Skeletal muscle tissue (tissue), 5 donors: ENCODE measurements around the gene AFM. TPM values are rescaled to one million over a fixed set of nuclear protein-coding genes. Genes with fewer than 3 reads are reported as not detected.
"Not testable (repeated sequence)": the region's sequence is repeated elsewhere in the genome, so short reads cannot be mapped to it uniquely, and the experiment has no call there.

ENCODE experiments used
- H3K27ac ChIP-seq: one replicate; pipeline ENCODE4 v1.7.0; 2013; ENCODE audit warnings: mild to moderate bottlenecking, low read depth, low read length, inconsistent platforms
- H3K27me3 ChIP-seq, 3 donors: one replicate each; pipeline ENCODE4 v1.7.0; 2013; ENCODE audit warnings: low read length in 3 of 3; ENCODE audit not compliant: control insufficient read depth in 3 of 3, insufficient read depth in 3 of 3
- H3K36me3 ChIP-seq, 3 donors: one replicate each; pipeline ENCODE4 v1.7.0; 2013; ENCODE audit warnings: low read length in 3 of 3; ENCODE audit not compliant: control insufficient read depth in 3 of 3, insufficient read depth in 3 of 3
- H3K4me1 ChIP-seq, 3 donors: one replicate each; pipeline ENCODE4 v1.7.0; 2013; ENCODE audit warnings: low read length in 3 of 3, mild to moderate bottlenecking in 3 of 3; ENCODE audit not compliant: control insufficient read depth in 3 of 3, insufficient read depth in 3 of 3
- H3K4me3 ChIP-seq, 3 donors: one replicate each; pipeline ENCODE4 v1.7.0; 2013; ENCODE audit warnings: low read length in 3 of 3
- H3K9ac ChIP-seq, 3 donors: one replicate each; pipeline ENCODE4 v1.7.0; 2013; ENCODE audit warnings: low read length in 3 of 3, mild to moderate bottlenecking in 3 of 3, moderate library complexity in 2 of 3, low read depth in 1 of 3
- H3K9me3 ChIP-seq, 3 donors: one replicate each; pipeline ENCODE4 v1.7.0; 2013; ENCODE audit warnings: low read length in 3 of 3; ENCODE audit not compliant: control insufficient read depth in 3 of 3
- small RNA-seq: library from RNA; depleted of rRNA; stranded (forward); fragments of <200 nt; gene quantifications from one replicate; pipeline ENCODE3, GENCODE V24; 2014
- total RNA-seq: library from RNA; depleted of rRNA; stranded (reverse); fragments of >200 nt; gene quantifications from one replicate; pipeline ENCODE4 v1.2.3, GENCODE V29; 2014
- donor health status: Osteomylitis.

AFM gene
- total RNA-seq, 1 donor from 2014 or later, result not detected

DNA sequence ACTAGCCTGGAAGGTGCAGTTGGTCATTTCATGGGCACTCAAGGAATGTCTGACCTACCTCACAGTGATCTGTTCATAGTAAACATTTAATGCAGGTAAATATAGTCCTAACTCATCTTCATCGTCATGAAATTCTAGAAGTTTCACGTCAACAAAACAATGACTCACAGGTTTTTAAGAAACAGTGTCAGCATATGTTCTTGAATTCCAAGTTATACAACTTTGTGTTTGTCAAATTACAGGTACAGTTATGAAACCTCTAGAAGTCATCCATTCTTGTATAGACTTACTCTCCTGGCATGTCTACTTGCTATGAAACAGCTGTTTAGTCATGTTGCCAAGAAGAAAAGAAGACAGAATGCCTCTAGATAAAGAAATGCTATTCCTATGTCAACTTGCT is 46.6 kb downstream of the AFM start:
- no peaks in the 10 kb centered on the region for H3K4me1 ChIP-seq
- no peak overlapping the region for H3K27ac ChIP-seq
- H3K27me3 ChIP-seq, result no peaks in the 10 kb centered on the region

DNA sequence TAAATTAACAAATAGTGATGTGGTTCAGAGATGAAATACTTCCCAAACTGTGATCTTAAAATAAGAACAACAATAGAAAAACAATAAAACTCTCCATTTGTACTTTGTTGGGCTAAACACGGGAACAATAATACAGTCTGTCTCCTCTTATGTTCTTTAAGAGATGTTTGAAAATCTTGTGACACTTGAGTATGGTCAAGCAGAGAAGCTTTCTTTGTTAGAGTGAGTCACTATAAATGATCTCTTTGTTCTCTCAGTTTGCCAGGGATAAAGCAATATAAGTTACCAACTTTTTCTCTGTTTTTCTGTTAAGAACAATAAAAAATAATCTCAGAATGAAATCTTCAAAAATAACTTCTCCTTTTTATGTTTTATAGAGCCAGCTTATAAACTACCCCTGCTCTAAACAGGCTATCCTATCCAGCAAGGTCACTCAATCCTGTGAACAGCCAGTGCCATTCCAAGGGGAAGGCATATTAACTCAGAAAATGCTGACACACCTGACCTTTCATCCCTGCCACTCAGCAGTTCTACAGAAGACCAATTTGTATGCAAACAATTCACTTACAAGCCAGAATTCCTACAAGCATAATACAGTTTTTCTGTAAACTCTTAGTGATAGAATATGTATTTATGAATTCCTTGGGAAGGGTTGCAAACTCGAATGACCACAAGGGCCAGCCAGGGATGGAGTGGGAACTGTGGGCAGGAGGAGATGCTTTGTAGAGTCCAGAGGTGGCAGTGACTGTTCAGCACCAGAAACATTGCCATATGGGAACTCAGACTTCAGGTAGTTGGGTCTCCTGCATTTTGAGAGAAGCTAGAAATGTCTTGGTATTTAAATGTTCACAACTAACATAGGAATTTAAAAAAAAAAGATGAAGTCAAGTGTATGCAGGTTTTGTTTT is 52.2 kb downstream of the AFM start:
- Histone ChIP-seq H3K27me3 (no peaks in the 10 kb centered on the region), H3K36me3 (no peaks in the 10 kb centered on the region)

More for the DNA sequence above, 46.6 kb downstream of the AFM start:
- Histone ChIP-seq H3K9ac (no peak overlapping the region), H3K9me3 (no peaks in the 10 kb centered on the region), H3K4me3 (no peak overlapping the region), H3K36me3 (no peaks in the 10 kb centered on the region)

DNA sequence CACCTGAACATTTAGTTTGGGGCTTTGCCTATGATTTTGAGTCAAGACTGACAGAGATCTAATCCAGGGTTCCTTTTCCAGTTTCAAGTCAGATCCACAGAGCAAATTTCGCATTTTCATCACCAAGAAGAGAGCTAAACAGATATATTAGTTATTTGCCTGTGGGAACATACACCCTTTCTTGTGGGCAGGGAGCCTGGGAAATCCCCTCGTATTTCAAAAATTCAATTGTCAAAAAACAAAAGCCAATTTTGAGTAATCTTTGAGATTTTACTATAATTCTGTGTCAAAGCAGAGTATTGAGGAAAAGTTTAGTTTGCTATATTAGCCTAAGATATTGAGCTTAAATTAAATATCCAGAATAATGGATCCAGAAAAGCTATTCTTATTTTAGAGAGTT is 56.6 kb downstream of the AFM start:
- Histone ChIP-seq H3K27me3 (no peaks in the 10 kb centered on the region), H3K9me3 (no peaks in the 10 kb centered on the region), H3K4me3 (no peak overlapping the region), H3K27ac (no peak overlapping the region), H3K36me3 (no peaks in the 10 kb centered on the region), H3K9ac (no peak overlapping the region), H3K4me1 (no peaks in the 10 kb centered on the region)

More for the DNA sequence above, 52.2 kb downstream of the AFM start:
- no peaks in the 10 kb centered on the region for H3K9me3 ChIP-seq
- H3K4me1 ChIP-seq, result no peaks in the 10 kb centered on the region
- H3K9ac ChIP-seq, result no peak overlapping the region
- H3K4me3 ChIP-seq, result no peak overlapping the region
- H3K27ac ChIP-seq, result no peak overlapping the region

DNA sequence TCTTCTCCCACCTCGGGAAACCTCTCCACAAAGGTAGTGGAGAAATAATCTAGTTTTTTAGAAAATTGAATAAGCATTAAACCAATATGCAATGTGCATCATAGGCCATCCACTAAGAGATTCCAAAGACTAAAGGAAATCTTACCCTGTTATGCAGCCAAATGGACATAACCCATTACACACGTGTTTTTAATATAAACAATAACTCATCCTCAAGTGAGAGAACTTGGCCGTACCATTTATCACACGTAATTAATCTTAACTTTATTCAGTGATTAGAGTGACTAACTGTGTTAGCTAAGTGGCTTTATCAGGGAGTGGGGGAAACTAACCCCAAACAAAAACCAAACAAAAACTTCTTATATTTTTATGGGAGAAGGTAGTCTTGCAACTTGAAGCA is 57.8 kb downstream of the AFM start:
- no peak overlapping the region for H3K9ac ChIP-seq
- H3K27ac ChIP-seq, result no peak overlapping the region
- H3K4me1 ChIP-seq, result no peaks in the 10 kb centered on the region
- no peaks in the 10 kb centered on the region for H3K9me3 ChIP-seq
- H3K4me3 ChIP-seq, result no peak overlapping the region
- H3K36me3 ChIP-seq, result no peaks in the 10 kb centered on the region
- no peaks in the 10 kb centered on the region for H3K27me3 ChIP-seq

DNA sequence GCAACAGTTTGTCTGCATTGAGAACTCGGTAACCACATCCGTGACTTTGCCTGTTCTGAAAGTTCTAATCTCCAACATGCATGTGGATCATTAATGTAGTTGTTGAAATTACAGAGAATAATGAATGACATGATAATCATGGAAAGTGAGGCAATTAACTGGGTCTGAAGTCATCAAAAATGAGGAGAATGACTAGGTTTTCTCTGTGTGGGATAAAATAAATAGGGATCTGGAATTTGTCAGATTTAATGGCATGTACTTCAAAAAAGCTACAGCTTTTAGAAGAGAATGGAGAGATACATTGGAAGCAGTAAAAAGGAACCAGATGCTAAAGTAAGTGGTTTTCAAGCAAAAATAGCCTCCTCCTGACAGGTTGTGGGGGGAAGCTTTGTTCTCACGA is 59.3 kb downstream of the AFM start:
- Histone ChIP-seq H3K4me3 (no peak overlapping the region), H3K27ac (no peak overlapping the region), H3K4me1 (no peaks in the 10 kb centered on the region), H3K36me3 (no peaks in the 10 kb centered on the region), H3K9me3 (no peaks in the 10 kb centered on the region), H3K27me3 (no peaks in the 10 kb centered on the region), H3K9ac (no peak overlapping the region)

DNA sequence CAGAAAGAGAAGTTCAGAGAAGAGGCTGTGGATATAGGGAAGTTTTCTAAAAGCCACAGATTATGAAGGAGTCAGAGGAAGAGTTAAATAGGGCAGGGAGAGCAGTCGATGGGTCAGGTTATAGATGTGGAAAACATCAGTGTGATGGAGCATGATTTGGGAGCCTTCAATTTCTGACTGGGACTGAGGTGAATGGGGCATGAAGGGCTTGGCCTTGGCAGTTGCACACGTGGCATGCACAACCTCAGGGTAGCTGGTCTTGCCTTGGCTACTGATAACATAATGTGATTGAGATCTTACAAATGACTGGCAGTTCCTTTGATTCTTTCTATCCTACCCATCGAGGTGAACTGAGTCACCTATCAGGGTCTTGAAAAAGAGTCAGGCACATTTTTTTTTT is 59.7 kb downstream of the AFM start:
- Histone ChIP-seq H3K27ac (no peak overlapping the region), H3K4me3 (no peak overlapping the region), H3K9ac (no peak overlapping the region), H3K27me3 (no peaks in the 10 kb centered on the region), H3K9me3 (no peaks in the 10 kb centered on the region), H3K4me1 (no peaks in the 10 kb centered on the region), H3K36me3 (no peaks in the 10 kb centered on the region)

DNA sequence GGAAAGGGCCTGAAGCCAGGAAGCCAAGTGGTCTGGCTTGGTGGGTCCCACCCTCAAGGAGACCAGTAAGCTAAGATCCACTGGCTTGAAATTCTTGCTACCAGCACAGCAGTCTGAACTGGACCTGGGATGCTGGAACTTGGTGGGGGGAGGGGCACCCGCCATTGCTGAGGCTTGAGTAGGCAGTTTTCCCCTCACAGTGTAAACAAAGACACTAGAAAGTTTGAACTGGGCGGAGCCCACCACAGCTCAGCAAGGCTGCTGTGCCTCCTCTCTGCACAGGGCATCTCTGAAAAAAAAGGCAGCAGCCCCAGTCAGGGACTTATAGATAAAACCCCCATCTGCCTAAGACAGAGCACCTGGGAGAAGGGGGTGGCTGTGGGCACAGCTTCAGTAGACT is 63.1 kb downstream of the AFM start:
- Histone ChIP-seq H3K4me1 (no peaks in the 10 kb centered on the region), H3K9ac (no peak overlapping the region), H3K27me3 (no peaks in the 10 kb centered on the region), H3K9me3 (no peaks in the 10 kb centered on the region), H3K4me3 (no peak overlapping the region), H3K27ac (no peak overlapping the region), H3K36me3 (no peaks in the 10 kb centered on the region)

DNA sequence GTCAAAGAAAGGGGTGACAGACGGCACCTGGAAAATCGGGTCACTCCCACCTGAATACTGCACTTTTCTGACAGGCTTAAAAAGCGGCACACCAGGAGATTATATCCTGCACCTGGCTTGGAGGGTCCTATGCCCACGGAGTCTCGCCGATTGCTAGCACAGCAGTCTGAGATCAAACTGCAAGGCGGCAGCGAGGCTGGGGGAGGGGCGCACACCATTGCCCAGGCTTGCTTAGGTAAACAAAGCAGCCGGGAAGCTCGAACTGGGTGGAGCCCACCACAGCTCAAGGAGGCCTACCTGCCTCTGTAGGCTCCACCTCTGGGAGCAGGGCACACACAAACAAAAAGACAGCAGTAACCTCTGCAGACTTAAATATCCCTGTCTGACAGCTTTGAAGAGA is 69.3 kb downstream of the AFM start:
- not testable (repeated sequence) for H3K27ac ChIP-seq, H3K36me3 ChIP-seq, H3K4me1 ChIP-seq, H3K4me3 ChIP-seq, H3K9ac ChIP-seq, H3K9me3 ChIP-seq, H3K27me3 ChIP-seq

Small RNA genes within 50 kb of the gene (small RNA-seq; reads per million reads assigned to genes)
- not detected for gene AC074250.1

Other genes with a start within 250 kb of the AFM start
- gene ANKRD17, start 222.9 kb upstream of the AFM start, total RNA-seq, result 46.4 TPM
- 15.7 TPM for gene ALB, start 77.5 kb upstream of the AFM start, total RNA-seq
- 1.0 TPM for gene AFP, start 45.5 kb upstream of the AFM start, total RNA-seq
- gene RASSF6, start 138.7 kb downstream of the AFM start, total RNA-seq, result not detected